SK-N-SH (cell line): Measurements from ENCODE around the gene ZNF627. TPM values are rescaled to one million over a fixed set of nuclear protein-coding genes. Genes with fewer than 3 reads are reported as not detected.
A peak's percentile ranks its signal among the peaks of the same experiment; 100 is the strongest.
"Not testable (repeated sequence)": the region's sequence is repeated elsewhere in the genome, so short reads cannot be mapped to it uniquely, and the experiment has no call there.

ENCODE experiments used
- CTCF ChIA-PET: fragments of 300-600, 350-600 bp; formaldehyde crosslinking; extraction: SDS; loops from one replicate; lab custom pipeline; 2021; lab: Yijun Ruan, JAX
- POLR2A ChIA-PET: fragments of 350-600 bp; sonication (Branson Sonifier 250); formaldehyde crosslinking; extraction: SDS; loops from one replicate; lab custom pipeline; 2020; ENCODE audit warnings: antibody characterized with exemption, inconsistent platforms; lab: Yijun Ruan, JAX
- DNase-seq: peaks from one replicate; pipeline ENCODE4 v3.0.0; 2012
- H2AFZ ChIP-seq: fragments of 200-600 bp; sonication (generic); 2 replicates; pipeline ENCODE4 v1.8.1; 2016; ENCODE audit warnings: antibody characterized with exemption, mild to moderate bottlenecking, low read depth
- H3F3A ChIP-seq: fragments of 200-600 bp; sonication (generic); replicated peaks from 2 replicates; pipeline ENCODE3; 2016; ENCODE audit warnings: antibody characterized with exemption, mild to moderate bottlenecking; ENCODE audit not compliant: insufficient read depth
- H3K27ac ChIP-seq, 2 experiments: fragments of 200-500 bp in 1 of 2; fragments of 200-600 bp in 1 of 2; sonication (Bioruptor generic) in 1 of 2; sonication (generic), shearing (Covaris generic) in 1 of 2; 2 replicates each; pipeline versions ENCODE4 v1.5.1 to v1.6.1; 2014 to 2016; ENCODE audit warnings: low read depth in 2 of 2, inconsistent platforms in 1 of 2, low read length in 1 of 2, mild to moderate bottlenecking in 1 of 2, mixed read lengths in 1 of 2
- H3K27me3 ChIP-seq: fragments of 200-600 bp; sonication (generic), shearing (Covaris generic); 2 replicates; pipeline ENCODE4 v1.6.1; 2016; ENCODE audit warnings: mixed run types; ENCODE audit not compliant: insufficient read depth
- H3K36me3 ChIP-seq, 2 experiments: fragments of 200-500 bp in 1 of 2; fragments of 200-600 bp in 1 of 2; sonication (Bioruptor generic) in 1 of 2; sonication (generic) in 1 of 2; replicated peaks in 1 of 2; 2 replicates each; pipeline versions ENCODE3 to v1.5.1; 2014 to 2016; ENCODE audit warnings: low read length in 1 of 2, mild to moderate bottlenecking in 1 of 2; ENCODE audit not compliant: insufficient read depth in 2 of 2, control insufficient read depth in 1 of 2
- H3K4me1 ChIP-seq, 2 experiments: fragments of 200-500 bp in 1 of 2; fragments of 200-600 bp in 1 of 2; sonication (Bioruptor generic) in 1 of 2; sonication (generic), shearing (Covaris generic) in 1 of 2; 2 replicates each; pipeline versions ENCODE4 v1.5.1 to v1.6.1; 2014 to 2016; ENCODE audit warnings: low read depth in 1 of 2, low read length in 1 of 2, mixed run types in 1 of 2; ENCODE audit not compliant: insufficient read depth in 2 of 2, control insufficient read depth in 1 of 2
- H3K4me2 ChIP-seq: fragments of 200-600 bp; sonication (generic), shearing (Covaris generic); 2 replicates; pipeline ENCODE4 v1.6.1; 2017; ENCODE audit warnings: mixed run types
- H3K4me3 ChIP-seq, 2 experiments: fragments of 200-500 bp in 1 of 2; fragments of 200-600 bp in 1 of 2; sonication (Bioruptor generic) in 1 of 2; sonication (generic), shearing (Covaris generic) in 1 of 2; 2 replicates each; pipeline versions ENCODE4 v1.5.1 to v1.8.1; 2014 to 2016; ENCODE audit warnings: low read depth in 2 of 2, inconsistent platforms in 1 of 2, low read length in 1 of 2, mild to moderate bottlenecking in 1 of 2, mixed read lengths in 1 of 2, moderate library complexity in 1 of 2
- H3K79me2 ChIP-seq: fragments of 200-600 bp; sonication (generic); 2 replicates; pipeline ENCODE4 v1.8.1; 2017; ENCODE audit warnings: mild to moderate bottlenecking; ENCODE audit not compliant: insufficient read depth
- H3K9ac ChIP-seq: fragments of 200-600 bp; sonication (generic); 2 replicates; pipeline ENCODE4 v1.6.1; 2017; ENCODE audit warnings: mixed run types
- H3K9me2 ChIP-seq: fragments of 200-600 bp; sonication (generic); 2 replicates; pipeline ENCODE4 v1.6.1; 2017; ENCODE audit warnings: mixed run types
- H3K9me3 ChIP-seq: fragments of 200-600 bp; sonication (generic); 2 replicates; pipeline ENCODE4 v1.6.1; 2017; ENCODE audit warnings: mixed run types, mild to moderate bottlenecking, moderate library complexity
- H4K20me1 ChIP-seq: fragments of 200-600 bp; sonication (generic); 2 replicates; pipeline ENCODE4 v1.6.1; 2017; ENCODE audit warnings: mild to moderate bottlenecking, mixed run types; ENCODE audit not compliant: insufficient read depth
- ELF1 ChIP-seq: IDR thresholded peaks from 2 replicates; pipeline ENCODE4 v1.4.0; 2012
- EZH2phosphoT487 ChIP-seq: fragments of 200-600 bp; sonication (generic); IDR thresholded peaks from 2 replicates; pipeline ENCODE4 v1.6.1; 2017; ENCODE audit warnings: low read depth, mixed run types, mild to moderate bottlenecking, antibody characterized with exemption, moderate library complexity, borderline replicate concordance
- FOSL2 ChIP-seq: IDR thresholded peaks from 2 replicates; pipeline ENCODE4 v1.4.0; 2012; ENCODE audit warnings: low read depth, mild to moderate bottlenecking, moderate library complexity, borderline replicate concordance
- FOXM1 ChIP-seq: IDR thresholded peaks from 2 replicates; pipeline ENCODE4 v1.4.0; 2012; ENCODE audit warnings: low read depth, mild to moderate bottlenecking
- GABPA ChIP-seq: IDR thresholded peaks from 2 replicates; pipeline ENCODE4 v1.4.0; 2012; ENCODE audit warnings: low read depth, mild to moderate bottlenecking
- GATA2 ChIP-seq: sonication (generic); formaldehyde crosslinking; IDR thresholded peaks from 2 replicates; pipeline ENCODE4 v1.5.0; 2020; ENCODE audit warnings: mild to moderate bottlenecking, missing genetic modification reagents
- IRF3 ChIP-seq: fragments of 150-350 bp; IDR thresholded peaks from 2 replicates; pipeline ENCODE4 v1.6.1; 2016; ENCODE audit warnings: mild to moderate bottlenecking, low read depth, low read length
- JUND ChIP-seq: IDR thresholded peaks from 2 replicates; pipeline ENCODE4 v1.4.0; 2012
- MEF2A ChIP-seq: IDR thresholded peaks from 2 replicates; pipeline ENCODE4 v1.4.0; 2012; ENCODE audit warnings: low read depth, borderline replicate concordance
- MXI1 ChIP-seq: IDR thresholded peaks from 2 replicates; pipeline ENCODE4 v1.6.1; 2012; ENCODE audit warnings: mild to moderate bottlenecking, low read depth, low read length, improper control_type of control experiment
- NFIC ChIP-seq: IDR thresholded peaks from 2 replicates; pipeline ENCODE4 v1.4.0; 2012; ENCODE audit warnings: borderline replicate concordance
- PBX3 ChIP-seq: IDR thresholded peaks from 2 replicates; pipeline ENCODE4; 2012
- POLR2AphosphoS5 ChIP-seq: IDR thresholded peaks from 2 replicates; pipeline ENCODE4 v1.6.1; 2012; ENCODE audit warnings: low read depth, low read length
- RAD21 ChIP-seq: IDR thresholded peaks from 2 replicates; pipeline ENCODE4 v1.6.1; 2012; ENCODE audit warnings: mild to moderate bottlenecking, low read length
- RCOR1 ChIP-seq: fragments of 150-350 bp; IDR thresholded peaks from 2 replicates; pipeline ENCODE4 v1.6.1; 2017; ENCODE audit warnings: antibody characterized with exemption, low read length
- RXRA ChIP-seq: IDR thresholded peaks from 2 replicates; pipeline ENCODE4 v1.4.0; 2012; ENCODE audit warnings: low read depth, mild to moderate bottlenecking, borderline replicate concordance
- SIN3A ChIP-seq: IDR thresholded peaks from 2 replicates; pipeline ENCODE4 v1.6.1; 2012; ENCODE audit warnings: low read depth, mild to moderate bottlenecking, low read length, moderate library complexity, borderline replicate concordance
- TEAD4 ChIP-seq: IDR thresholded peaks from 2 replicates; pipeline ENCODE4 v1.4.0; 2012; ENCODE audit warnings: mild to moderate bottlenecking, borderline replicate concordance; ENCODE audit not compliant: insufficient read depth
- USF1 ChIP-seq: IDR thresholded peaks from 2 replicates; pipeline ENCODE4 v1.4.0; 2012; ENCODE audit warnings: low read depth, borderline replicate concordance
- whole genome bisulfite sequencing: methylation state at CpG from one replicate; pipeline ENCODE4 v1.1.6; 2017; ENCODE audit warnings: low lambda C conversion rate; 5-methylcytosine and 5-hydroxymethylcytosine counted together
- polyA plus RNA-seq, 3 experiments: library from polyadenylated mRNA; depleted of rRNA; stranded (reverse); fragments of >200 nt; gene quantifications; 2 replicates each; pipeline ENCODE4 v1.2.3, GENCODE V29; 2012

The ZNF627 gene
- polyA plus RNA-seq, 1 of the 3 experiments (the other 2 are of a cell fraction): 5.8 TPM

- no peak for DNase-seq
- H3K27ac ChIP-seq: no peak overlapping the region
- H3F3A ChIP-seq: peaks cover 2% of the 10 kb centered on the region
- no peak for TF ChIP-seq RCOR1
- no peaks in the 10 kb centered on the region for H4K20me1 ChIP-seq
- no peaks in the 10 kb centered on the region for H3K79me2 ChIP-seq
- H3K4me1 ChIP-seq: no peaks in the 10 kb centered on the region
- H3K36me3 ChIP-seq: no peaks in the 10 kb centered on the region
- no peaks in the 10 kb centered on the region for H3K27me3 ChIP-seq
- ChIA-PET POLR2A (no interaction called here), CTCF (no interaction called here)
- H3K4me3 ChIP-seq: no peak overlapping the region
- 83% methylated on average over 2 of the region's 2 CpGs for WGBS
- no peak overlapping the region for H2AFZ ChIP-seq
- H3K9me3 ChIP-seq: no peaks in the 10 kb centered on the region
- H3K9me2 ChIP-seq: no peaks in the 10 kb centered on the region
- H3K9ac ChIP-seq: no peak overlapping the region
- no peak overlapping the region for H3K4me2 ChIP-seq
These were observed 31.1 kb upstream of the ZNF627 start for GRCh38 chr19:11566164-11566563.

- Histone ChIP-seq H3K4me1 (no peaks in the 10 kb centered on the region), H3K27ac (no peak overlapping the region), H3K9ac (no peak overlapping the region), H4K20me1 (no peaks in the 10 kb centered on the region), H3F3A (no peaks in the 10 kb centered on the region), H2AFZ (no peak overlapping the region), H3K9me3 (no peaks in the 10 kb centered on the region), H3K36me3 (no peaks in the 10 kb centered on the region), H3K27me3 (no peaks in the 10 kb centered on the region), H3K9me2 (no peaks in the 10 kb centered on the region), H3K79me2 (no peaks in the 10 kb centered on the region), H3K4me3 (no peak overlapping the region), H3K4me2 (no peak overlapping the region)
- CTCF ChIA-PET: no interaction called here
- POLR2A ChIA-PET: no interaction called here
- TF ChIP-seq NFIC: no peak
- no peak for TF ChIP-seq RAD21
- TF ChIP-seq FOSL2: no peak
- no peak for TF ChIP-seq IRF3
- no peak for TF ChIP-seq MXI1
- TF ChIP-seq SIN3A: no peak
- no peak for TF ChIP-seq PBX3
- TF ChIP-seq POLR2AphosphoS5: no peak
- no peak for TF ChIP-seq EZH2phosphoT487
- TF ChIP-seq GABPA: no peak
- no peak for TF ChIP-seq GATA2 (CRISPR knock-in tag)
- TF ChIP-seq TEAD4: no peak
- no peak for TF ChIP-seq JUND
- TF ChIP-seq MEF2A: no peak
- no peak for TF ChIP-seq USF1
- no peak for TF ChIP-seq FOXM1
- TF ChIP-seq ELF1: no peak
- TF ChIP-seq RXRA: no peak
- 80% methylated on average over 5 of the region's 5 CpGs for WGBS
- DNase-seq: peak; percentile 52
These were observed 27.2 kb upstream of the ZNF627 start for GRCh38 chr19:11570039-11570462.

GRCh38 chr19:11573354-11573753 is 23.9 kb upstream of the ZNF627 start:
- H3K36me3 ChIP-seq, H3K79me2 ChIP-seq, DNase-seq, H3K4me1 ChIP-seq, H3K9me2 ChIP-seq, H3K4me2 ChIP-seq, H2AFZ ChIP-seq, H3F3A ChIP-seq, POLR2A ChIA-PET, H3K4me3 ChIP-seq, H3K27ac ChIP-seq, H3K9ac ChIP-seq, H4K20me1 ChIP-seq, H3K9me3 ChIP-seq, H3K27me3 ChIP-seq: not testable (repeated sequence)
- 84% methylated on average over 6 of the region's 6 CpGs for WGBS
- CTCF ChIA-PET: interaction anchor here (1.9 kb wide), 1 partner anchor 15 kb away, joined by 7 read pairs; no protein-coding TSS in a partner anchor

GRCh38 chr19:11573763-11574162 is 23.5 kb upstream of the ZNF627 start:
- H3K27ac ChIP-seq, H3K9me2 ChIP-seq, H3K36me3 ChIP-seq, H3K4me3 ChIP-seq, H3K9ac ChIP-seq, H3K79me2 ChIP-seq, H3F3A ChIP-seq, POLR2A ChIA-PET, H4K20me1 ChIP-seq, H3K27me3 ChIP-seq, H2AFZ ChIP-seq, H3K4me1 ChIP-seq, DNase-seq, H3K4me2 ChIP-seq, H3K9me3 ChIP-seq: not testable (repeated sequence)
- WGBS: 89% methylated on average over 4 of the region's 4 CpGs
- CTCF ChIA-PET: interaction anchor here (1.9 kb wide), 1 partner anchor 14 kb away, joined by 7 read pairs; no protein-coding TSS in a partner anchor
